C4-2B (cell line): Measurements from ENCODE around the gene TTC34.
"Not testable (repeated sequence)": the region's sequence is repeated elsewhere in the genome, so short reads cannot be mapped to it uniquely, and the experiment has no call there.

Experiments
- ZFX ChIP-seq: fragments of 450-650 bp; IDR thresholded peaks from 2 replicates; pipeline ENCODE4 v1.6.1; 2017
- TF ChIP-seq, protein P1 (sequence below): fragments of 450-650 bp; conservative IDR thresholded peaks from 2 replicates; pipeline ENCODE4 v1.5.1; 2017; ENCODE audit warnings: mild to moderate bottlenecking

DNA sequence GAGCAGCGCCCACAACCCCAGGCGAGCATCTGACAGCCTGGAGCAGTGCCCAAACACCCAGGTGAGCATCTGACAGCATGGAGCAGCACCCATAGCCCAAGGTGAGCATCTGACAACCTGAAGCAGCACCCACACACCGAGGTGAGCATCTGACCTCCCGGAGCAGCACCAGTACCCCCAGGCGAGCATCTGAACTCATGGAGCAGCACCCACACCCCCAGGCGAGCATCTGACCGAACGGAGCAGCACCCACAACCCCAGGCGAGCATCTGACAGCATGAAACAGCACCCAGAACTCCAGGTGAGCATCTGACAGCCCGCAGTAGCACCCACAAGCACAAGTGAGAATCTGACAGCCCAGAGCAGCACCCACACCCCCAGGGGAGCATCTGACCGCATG, 129.8 kb downstream of the TTC34 start:
- TF ChIP-seq, protein P1, sequence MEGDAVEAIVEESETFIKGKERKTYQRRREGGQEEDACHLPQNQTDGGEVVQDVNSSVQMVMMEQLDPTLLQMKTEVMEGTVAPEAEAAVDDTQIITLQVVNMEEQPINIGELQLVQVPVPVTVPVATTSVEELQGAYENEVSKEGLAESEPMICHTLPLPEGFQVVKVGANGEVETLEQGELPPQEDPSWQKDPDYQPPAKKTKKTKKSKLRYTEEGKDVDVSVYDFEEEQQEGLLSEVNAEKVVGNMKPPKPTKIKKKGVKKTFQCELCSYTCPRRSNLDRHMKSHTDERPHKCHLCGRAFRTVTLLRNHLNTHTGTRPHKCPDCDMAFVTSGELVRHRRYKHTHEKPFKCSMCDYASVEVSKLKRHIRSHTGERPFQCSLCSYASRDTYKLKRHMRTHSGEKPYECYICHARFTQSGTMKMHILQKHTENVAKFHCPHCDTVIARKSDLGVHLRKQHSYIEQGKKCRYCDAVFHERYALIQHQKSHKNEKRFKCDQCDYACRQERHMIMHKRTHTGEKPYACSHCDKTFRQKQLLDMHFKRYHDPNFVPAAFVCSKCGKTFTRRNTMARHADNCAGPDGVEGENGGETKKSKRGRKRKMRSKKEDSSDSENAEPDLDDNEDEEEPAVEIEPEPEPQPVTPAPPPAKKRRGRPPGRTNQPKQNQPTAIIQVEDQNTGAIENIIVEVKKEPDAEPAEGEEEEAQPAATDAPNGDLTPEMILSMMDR, result not testable (repeated sequence)
- not testable (repeated sequence) for TF ChIP-seq ZFX
